MCF 10A (cell line): ENCODE results near the gene ATF7IP2. TPM values are rescaled to one million over a fixed set of nuclear protein-coding genes. Genes with fewer than 3 reads are reported as not detected.
A peak's percentile ranks its signal among the peaks of the same experiment; 100 is the strongest.

Source experiments
- BruUV-seq: library from RNA; stranded (reverse); fragments of 400-500 nt; replicated peaks from 2 replicates; lab custom pipeline; 2021; lab: Mats Ljungman, UMichigan
- CTCF ChIA-PET: fragments of 300-600 bp; sonication (Branson Sonifier 250); formaldehyde crosslinking; extraction: SDS; loops from one replicate; lab custom pipeline; 2021; ENCODE audit warnings: antibody characterized with exemption, inconsistent platforms; lab: Yijun Ruan, JAX
- POLR2A ChIA-PET: fragments of 300-600, 350-650 bp; sonication (Branson Sonifier 250); formaldehyde crosslinking; extraction: SDS; loops from one replicate; lab custom pipeline; 2020; ENCODE audit warnings: antibody characterized with exemption, inconsistent platforms; lab: Yijun Ruan, JAX
- DNase-seq: peaks from one replicate; pipeline ENCODE4 v3.0.0-alpha.2; 2018; ENCODE audit not compliant: unreplicated experiment
- H3K27ac Mint-ChIP-seq: one replicate; pipeline ENCODE4 v1.8.0; 2022; ENCODE audit warnings: mild to moderate bottlenecking, low read depth, mixed read lengths; ENCODE audit not compliant: unreplicated experiment
- H3K27me3 Mint-ChIP-seq: one replicate; pipeline ENCODE4 v1.8.0; 2022; ENCODE audit warnings: mixed read lengths; ENCODE audit not compliant: insufficient read depth, unreplicated experiment
- H3K36me3 Mint-ChIP-seq: one replicate; pipeline ENCODE4 v1.8.0; 2022; ENCODE audit warnings: mild to moderate bottlenecking, moderate library complexity, mixed read lengths; ENCODE audit not compliant: insufficient read depth, unreplicated experiment
- H3K4me1 Mint-ChIP-seq: one replicate; pipeline ENCODE4 v1.8.0; 2022; ENCODE audit warnings: mixed read lengths; ENCODE audit not compliant: insufficient read depth, unreplicated experiment
- H3K4me3 Mint-ChIP-seq: one replicate; pipeline ENCODE4 v1.8.0; 2022; ENCODE audit warnings: mild to moderate bottlenecking, moderate library complexity, mixed read lengths; ENCODE audit not compliant: unreplicated experiment
- H3K9me3 Mint-ChIP-seq: one replicate; pipeline ENCODE4 v1.8.0; 2022; ENCODE audit warnings: mixed read lengths; ENCODE audit not compliant: unreplicated experiment
- CTCF ChIP-seq: fragments of 200-600 bp; IDR thresholded peaks from one replicate; pipeline ENCODE4 v1.8.0; 2022; ENCODE audit warnings: antibody characterized with exemption, mild to moderate bottlenecking; ENCODE audit not compliant: unreplicated experiment
- intact Hi-C: fragments of 100-400 bp; cut with micrococcal nuclease; formaldehyde crosslinking; loops from 2 replicates; pipeline ENCODE4 v1.14.1; 2022
- total RNA-seq: library from RNA; stranded (reverse); gene quantifications from 2 replicates; pipeline ENCODE4 v1.2.3, GENCODE V29; 2022

Gene ATF7IP2
- total RNA-seq, 1 experiment from 2014 or later, result 6.5 TPM

DNA sequence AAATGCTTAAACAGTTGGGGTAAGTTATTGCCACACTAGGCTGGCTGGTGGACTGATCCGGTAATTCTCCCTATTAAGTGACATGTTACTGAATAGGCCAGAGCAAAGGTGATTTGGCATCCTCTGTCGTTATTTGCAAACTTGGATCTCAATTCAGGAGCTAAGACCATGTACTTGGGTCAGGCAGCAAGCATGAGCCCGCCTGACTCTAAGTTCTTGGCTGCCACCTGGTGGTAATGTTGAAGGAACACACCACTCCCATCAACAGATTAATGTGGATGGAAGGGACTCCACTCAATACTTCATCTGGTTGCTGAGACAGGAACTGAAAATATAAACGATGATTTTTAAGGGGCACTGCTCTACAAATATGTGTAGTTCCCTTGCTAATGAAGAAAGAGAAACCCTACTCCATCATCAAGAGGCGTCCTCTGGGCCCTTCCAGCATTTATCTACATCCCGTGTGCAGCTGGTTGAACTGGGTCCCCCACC, 123.7 kb downstream of the ATF7IP2 start:
- CTCF ChIA-PET, result interaction anchor here (0.5 to 9.8 kb wide), 33 partner anchors 12 to 1291 kb away, joined by 3 to 200 read pairs (median 3); no protein-coding TSS in a partner anchor
- H3K36me3 Mint-ChIP-seq, result no peaks in the 10 kb centered on the region
- POLR2A ChIA-PET, result interaction anchor here (1.0 to 1.6 kb wide), 3 partner anchors 195 to 252 kb away, joined by 3 to 5 read pairs (median 3); no protein-coding TSS in a partner anchor

GRCh38 chr16:10510279-10510678, 124.4 kb downstream of the ATF7IP2 start:
- H3K27ac Mint-ChIP-seq, result no peak overlapping the region
- H3K4me3 Mint-ChIP-seq, result no peak overlapping the region
- no peak for TF ChIP-seq CTCF
- H3K4me1 Mint-ChIP-seq, result peaks cover 6% of the 10 kb centered on the region
- no peaks in the 10 kb centered on the region for H3K27me3 Mint-ChIP-seq
- no TSS peak for BruUV-seq
- H3K9me3 Mint-ChIP-seq, result no peaks in the 10 kb centered on the region
- H3K36me3 Mint-ChIP-seq, result no peaks in the 10 kb centered on the region
- ChIA-PET POLR2A (interaction anchor here (1.2 to 1.6 kb wide), 2 partner anchors 195 to 253 kb away, joined by 3 to 5 read pairs; no protein-coding TSS in a partner anchor), CTCF (interaction anchor here (0.5 to 9.8 kb wide), 30 partner anchors 11 to 1974 kb away, joined by 3 to 200 read pairs (median 4); no protein-coding TSS in a partner anchor)
- intact Hi-C loops, result no loop called here
- no peak for DNase-seq

More for the DNA sequence above, 123.7 kb downstream of the ATF7IP2 start:
- Mint-ChIP-seq H3K27me3 (no peaks in the 10 kb centered on the region), H3K27ac (no peak overlapping the region), H3K4me3 (no peak overlapping the region), H3K9me3 (no peaks in the 10 kb centered on the region), H3K4me1 (no peaks in the 10 kb centered on the region)
- intact Hi-C loops, result loop anchor here (1.0 to 10.0 kb wide), 4 partner anchors 195 to 1375 kb away; no protein-coding TSS in a partner anchor
- TF ChIP-seq CTCF, result peak; percentile 77
- peak; percentile 82 for DNase-seq
- BruUV-seq, result no TSS peak

- H3K4me1 Mint-ChIP-seq, result peaks cover 6% of the 10 kb centered on the region
- CTCF ChIA-PET, result interaction anchor here (0.8 to 9.8 kb wide), 5 partner anchors 13 to 256 kb away, joined by 3 to 200 read pairs (median 4); no protein-coding TSS in a partner anchor
- TF ChIP-seq CTCF, result no peak
- no peak overlapping the region for H3K27ac Mint-ChIP-seq
- H3K27me3 Mint-ChIP-seq, result no peaks in the 10 kb centered on the region
- no peaks in the 10 kb centered on the region for H3K9me3 Mint-ChIP-seq
- BruUV-seq, result no TSS peak
- no peaks in the 10 kb centered on the region for H3K36me3 Mint-ChIP-seq
- DNase-seq, result no peak
- intact Hi-C loops, result no loop called here
- H3K4me3 Mint-ChIP-seq, result no peak overlapping the region
- POLR2A ChIA-PET, result interaction anchor here (0.8 kb wide), 1 partner anchor 177 kb away, joined by 3 read pairs; no protein-coding TSS in a partner anchor
These were observed 126.0 kb downstream of the ATF7IP2 start for GRCh38 chr16:10511829-10512228.

DNA sequence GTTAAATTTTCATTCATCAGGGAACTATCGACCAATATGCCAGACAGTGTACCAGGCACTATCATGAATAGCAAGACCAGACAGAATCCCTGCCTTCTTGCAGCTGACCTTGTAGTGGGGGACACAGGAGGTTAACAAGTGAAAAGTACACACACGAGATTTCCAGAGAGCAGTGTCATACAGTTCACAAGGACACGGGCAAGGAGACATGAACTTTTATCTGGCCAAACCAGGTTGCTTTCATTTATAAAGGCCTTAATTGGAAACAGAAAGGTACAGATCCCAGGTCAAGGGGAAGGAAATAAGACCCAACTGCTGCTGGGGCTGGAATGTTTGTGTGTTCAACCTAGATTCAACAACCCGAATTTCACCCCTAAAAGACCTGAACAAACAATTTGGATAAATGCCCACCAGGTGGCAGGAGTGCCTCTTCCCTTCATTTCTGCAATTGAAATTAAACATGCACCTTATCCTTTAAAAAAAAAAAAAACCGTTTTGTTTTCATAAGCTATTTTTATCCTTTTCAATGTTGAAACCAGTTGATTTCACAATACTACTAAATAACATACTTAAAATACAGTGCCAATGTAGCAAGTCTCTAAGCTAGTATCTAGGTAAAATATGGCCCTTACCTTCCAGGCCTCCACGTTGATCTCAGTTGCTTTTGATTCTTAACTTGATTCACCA, 128.7 kb downstream of the ATF7IP2 start:
- intact Hi-C loops, result loop anchor here (1.0 kb wide), 2 partner anchors 223 to 404 kb away; no protein-coding TSS in a partner anchor
- POLR2A ChIA-PET, result interaction anchor here (0.6 to 1.1 kb wide), 6 partner anchors 109 to 416 kb away, joined by 3 to 6 read pairs (median 4); no protein-coding TSS in a partner anchor

More for the DNA sequence above, 128.7 kb downstream of the ATF7IP2 start:
- Mint-ChIP-seq H3K4me3 (no peak overlapping the region), H3K36me3 (no peaks in the 10 kb centered on the region), H3K27ac (no peak overlapping the region), H3K27me3 (no peaks in the 10 kb centered on the region), H3K9me3 (no peaks in the 10 kb centered on the region), H3K4me1 (peaks cover 6% of the 10 kb centered on the region)
- DNase-seq, result peak; percentile 83
- TF ChIP-seq CTCF, result peak; percentile 44
- no TSS peak for BruUV-seq
- CTCF ChIA-PET, result interaction anchor here (0.5 to 6.2 kb wide), 77 partner anchors 9 to 1889 kb away, joined by 3 to 179 read pairs (median 4); partner anchors contain the start of genes EMP2 and NUBP1
